OCI-LY7 (cell line): ENCODE data around the gene LDLRAD2. TPM values are rescaled to one million over a fixed set of nuclear protein-coding genes. Genes with fewer than 3 reads are reported as not detected.

Experiments
- BruUV-seq: library from RNA; stranded (reverse); fragments of 400-500 nt; replicated peaks from 2 replicates; lab custom pipeline; 2021; lab: Mats Ljungman, UMichigan
- CTCF ChIA-PET: fragments of 300-600 bp; sonication (Branson Sonifier 250); formaldehyde crosslinking; loops from one replicate; lab custom pipeline; 2022; ENCODE audit warnings: antibody characterized with exemption; ENCODE audit not compliant: unreplicated experiment; lab: Charles Lee
- POLR2A ChIA-PET: fragments of 300-600 bp; sonication (Branson Sonifier 250); formaldehyde crosslinking; loops from one replicate; lab custom pipeline; 2022; ENCODE audit warnings: antibody characterized with exemption; lab: Charles Lee
- DNase-seq: peaks from one replicate; pipeline ENCODE4 v3.0.0-alpha.2; 2015; ENCODE audit warnings: low spot score
- H2AFZ ChIP-seq: fragments of 200-600 bp; sonication (generic), shearing (Covaris generic); 2 replicates; pipeline ENCODE4 v1.6.1; 2014; ENCODE audit warnings: mild to moderate bottlenecking, antibody characterized with exemption, low read length, moderate library complexity
- H3K27ac ChIP-seq: fragments of 200-600 bp; sonication (generic); 2 replicates; pipeline ENCODE4 v1.5.1; 2014; ENCODE audit warnings: mixed run types, low read depth, mild to moderate bottlenecking, moderate library complexity, low read length, inconsistent platforms; ENCODE audit not compliant: poor library complexity, severe bottlenecking
- H3K36me3 ChIP-seq: fragments of 200-600 bp; sonication (generic); 2 replicates; pipeline ENCODE4 v1.6.1; 2014; ENCODE audit warnings: mild to moderate bottlenecking, antibody characterized with exemption, low read length, moderate library complexity, mixed read lengths; ENCODE audit not compliant: insufficient read depth
- H3K4me1 ChIP-seq: fragments of 200-600 bp; sonication (generic); 2 replicates; pipeline ENCODE4 v1.5.1; 2014; ENCODE audit warnings: mild to moderate bottlenecking, low read length; ENCODE audit not compliant: insufficient read depth, poor library complexity, severe bottlenecking
- H3K4me2 ChIP-seq: fragments of 200-600 bp; sonication (generic); 2 replicates; pipeline ENCODE4 v1.6.1; 2014; ENCODE audit warnings: mild to moderate bottlenecking, low read length
- H3K4me3 ChIP-seq: fragments of 200-600 bp; sonication (generic); 2 replicates; pipeline ENCODE4 v1.5.1; 2014; ENCODE audit warnings: mild to moderate bottlenecking, low read depth, low read length; ENCODE audit not compliant: poor library complexity, severe bottlenecking
- H3K79me2 ChIP-seq: fragments of 200-600 bp; sonication (generic); 2 replicates; pipeline ENCODE4 v1.6.1; 2016; ENCODE audit warnings: low read depth, mild to moderate bottlenecking, low read length, moderate library complexity, mixed read lengths; ENCODE audit not compliant: insufficient read depth
- H3K9me2 ChIP-seq: fragments of 200-600 bp; sonication (generic); 2 replicates; pipeline ENCODE4 v1.6.1; 2016; ENCODE audit warnings: mild to moderate bottlenecking, low read length, mixed read lengths; ENCODE audit not compliant: insufficient read depth
- H3K9me3 ChIP-seq: fragments of 200-600 bp; sonication (generic); 2 replicates; pipeline ENCODE4 v1.6.1; 2014; ENCODE audit warnings: mild to moderate bottlenecking, mixed run types, low read length, mixed read lengths
- H4K20me1 ChIP-seq: fragments of 200-600 bp; sonication (generic); 2 replicates; pipeline ENCODE4 v1.6.1; 2014; ENCODE audit warnings: mild to moderate bottlenecking, antibody characterized with exemption, low read length, moderate library complexity, mixed read lengths; ENCODE audit not compliant: insufficient read depth
- CTCF ChIP-seq: fragments of 200-600 bp; sonication (generic); conservative IDR thresholded peaks from 2 replicates; pipeline ENCODE4 v1.5.1; 2014; ENCODE audit warnings: mild to moderate bottlenecking, antibody characterized with exemption, low read length, moderate library complexity, mixed read lengths
- EZH2phosphoT487 ChIP-seq: fragments of 200-600 bp; sonication (generic); IDR thresholded peaks from 2 replicates; pipeline ENCODE4 v1.6.1; 2018; ENCODE audit warnings: low read depth, borderline replicate concordance, mild to moderate bottlenecking, mixed run types, antibody characterized with exemption, low read length, moderate library complexity, mixed read lengths
- intact Hi-C: fragments of 100-400 bp; cut with micrococcal nuclease; formaldehyde crosslinking; loops from one replicate; pipeline ENCODE4 v1.10.0; 2022; ENCODE audit not compliant: unreplicated experiment
- total RNA-seq, 2 experiments: library from RNA; depleted of rRNA in 1 of 2; stranded (reverse); fragments of >200 nt in 1 of 2; shearing (Covaris generic) in 1 of 2; gene quantifications; 2 replicates each; pipeline ENCODE4 v1.2.3, GENCODE V29; 2014 to 2022

The LDLRAD2 gene
- total RNA-seq, 2 experiments from 2014 or later: not detected

GRCh38 chr1:21867451-21867996 lies 55.5 kb downstream of the LDLRAD2 start:
- Histone ChIP-seq H3K9me3 (no peaks in the 10 kb centered on the region), H3K27ac (no peak overlapping the region), H3K36me3 (no peaks in the 10 kb centered on the region), H4K20me1 (no peaks in the 10 kb centered on the region), H3K9me2 (no peaks in the 10 kb centered on the region), H2AFZ (no peak overlapping the region), H3K4me3 (no peak overlapping the region), H3K79me2 (no peaks in the 10 kb centered on the region), H3K4me2 (peak overlapping the region; percentile 21; the same call in 1 of the 2 replicates), H3K4me1 (peaks cover 37% of the 10 kb centered on the region)
- intact Hi-C loops: no loop called here
- DNase-seq: peak; percentile 16
- POLR2A ChIA-PET: no interaction called here
- CTCF ChIA-PET: no interaction called here
- TF ChIP-seq EZH2phosphoT487: no peak
- no peak for TF ChIP-seq CTCF
- no TSS peak for BruUV-seq

GRCh38 chr1:21868482-21868881 lies 56.4 kb downstream of the LDLRAD2 start:
- TF ChIP-seq EZH2phosphoT487 (no peak), CTCF (no peak)
- Histone ChIP-seq H3K27ac (no peak overlapping the region), H3K79me2 (no peaks in the 10 kb centered on the region), H2AFZ (no peak overlapping the region), H4K20me1 (no peaks in the 10 kb centered on the region), H3K4me3 (no peak overlapping the region), H3K9me2 (no peaks in the 10 kb centered on the region), H3K36me3 (no peaks in the 10 kb centered on the region), H3K4me1 (peaks cover 37% of the 10 kb centered on the region), H3K9me3 (no peaks in the 10 kb centered on the region), H3K4me2 (no peak overlapping the region)
- DNase-seq: no peak
- CTCF ChIA-PET: no interaction called here
- BruUV-seq: no TSS peak
- POLR2A ChIA-PET: interaction anchor here (0.6 kb wide), 1 partner anchor 107 kb away, joined by 3 read pairs; no protein-coding TSS in a partner anchor
- intact Hi-C loops: no loop called here

- POLR2A ChIA-PET: no interaction called here
- Histone ChIP-seq H3K4me2 (no peak overlapping the region), H3K79me2 (no peaks in the 10 kb centered on the region), H3K4me3 (no peak overlapping the region), H3K27ac (no peak overlapping the region), H3K9me2 (no peaks in the 10 kb centered on the region), H4K20me1 (no peaks in the 10 kb centered on the region), H2AFZ (no peak overlapping the region), H3K9me3 (no peaks in the 10 kb centered on the region), H3K36me3 (no peaks in the 10 kb centered on the region), H3K4me1 (peaks cover 37% of the 10 kb centered on the region)
- no TSS peak for BruUV-seq
- DNase-seq: no peak
- TF ChIP-seq EZH2phosphoT487 (no peak), CTCF (no peak)
- CTCF ChIA-PET: no interaction called here
- intact Hi-C loops: no loop called here
Measured at GRCh38 chr1:21868941-21869454, 56.9 kb downstream of the LDLRAD2 start.
